OCI-LY7 (cell line): ENCODE results near the gene DNER.

ENCODE experiments used
- EZH2phosphoT487 ChIP-seq: fragments of 200-600 bp; sonication (generic); IDR thresholded peaks from 2 replicates; pipeline ENCODE4 v1.6.1; 2018; ENCODE audit warnings: low read depth, borderline replicate concordance, mild to moderate bottlenecking, mixed run types, antibody characterized with exemption, low read length, moderate library complexity, mixed read lengths
- TF ChIP-seq, protein P1 (sequence below): fragments of 200-600 bp; sonication (generic); conservative IDR thresholded peaks from 2 replicates; pipeline ENCODE4 v1.5.1; 2014; ENCODE audit warnings: mild to moderate bottlenecking, antibody characterized with exemption, low read length, moderate library complexity, mixed read lengths

DNA sequence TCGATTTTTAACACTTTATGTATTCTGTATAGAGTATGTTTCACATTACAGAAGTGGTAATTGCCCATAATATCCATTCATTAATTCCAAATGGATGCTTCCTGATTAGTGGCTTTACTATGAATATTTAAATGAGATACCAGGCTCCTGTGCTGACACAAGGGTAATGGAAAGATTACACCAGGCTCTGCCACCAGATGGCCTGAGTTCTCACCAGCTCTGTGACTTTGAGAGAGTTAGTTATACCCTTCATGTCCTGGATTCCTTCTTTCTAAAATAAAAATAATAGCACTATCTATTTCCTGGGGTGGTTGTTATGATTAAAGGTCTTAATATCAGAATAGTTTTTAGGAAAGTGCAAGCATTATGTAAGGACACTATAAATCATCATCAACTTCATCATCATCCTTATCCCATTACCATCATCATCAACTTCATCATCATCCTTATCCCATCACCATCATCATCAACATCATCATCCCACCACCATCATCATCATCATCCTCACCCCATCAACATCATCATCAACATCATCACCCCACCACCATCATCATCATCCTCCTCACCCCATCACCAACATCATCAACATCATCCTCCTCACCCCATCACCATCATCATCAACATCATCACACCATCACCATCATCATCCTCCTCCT is 151.8 kb downstream of the DNER start:
- TF ChIP-seq, protein P1, sequence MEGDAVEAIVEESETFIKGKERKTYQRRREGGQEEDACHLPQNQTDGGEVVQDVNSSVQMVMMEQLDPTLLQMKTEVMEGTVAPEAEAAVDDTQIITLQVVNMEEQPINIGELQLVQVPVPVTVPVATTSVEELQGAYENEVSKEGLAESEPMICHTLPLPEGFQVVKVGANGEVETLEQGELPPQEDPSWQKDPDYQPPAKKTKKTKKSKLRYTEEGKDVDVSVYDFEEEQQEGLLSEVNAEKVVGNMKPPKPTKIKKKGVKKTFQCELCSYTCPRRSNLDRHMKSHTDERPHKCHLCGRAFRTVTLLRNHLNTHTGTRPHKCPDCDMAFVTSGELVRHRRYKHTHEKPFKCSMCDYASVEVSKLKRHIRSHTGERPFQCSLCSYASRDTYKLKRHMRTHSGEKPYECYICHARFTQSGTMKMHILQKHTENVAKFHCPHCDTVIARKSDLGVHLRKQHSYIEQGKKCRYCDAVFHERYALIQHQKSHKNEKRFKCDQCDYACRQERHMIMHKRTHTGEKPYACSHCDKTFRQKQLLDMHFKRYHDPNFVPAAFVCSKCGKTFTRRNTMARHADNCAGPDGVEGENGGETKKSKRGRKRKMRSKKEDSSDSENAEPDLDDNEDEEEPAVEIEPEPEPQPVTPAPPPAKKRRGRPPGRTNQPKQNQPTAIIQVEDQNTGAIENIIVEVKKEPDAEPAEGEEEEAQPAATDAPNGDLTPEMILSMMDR = 0 out of 2 replicates have a peak, but pooled peaks have one; percentile 25
- TF ChIP-seq EZH2phosphoT487 = no peak
